Right atrium auricular region (tissue), 2 donors: Measurements from ENCODE around the gene NCEH1. TPM values are rescaled to one million over a fixed set of nuclear protein-coding genes. Genes with fewer than 3 reads are reported as not detected.

Experiments used
- DNase-seq: peaks from one replicate; pipeline ENCODE4 v3.0.0-alpha.2; 2019; ENCODE audit warnings: low spot score
- H3K27ac ChIP-seq, 2 donors: fragments of 200-600 bp; sonication (generic); 1 replicate in 1 of 2; 2 replicates in 1 of 2; pipeline ENCODE4 v1.5.1; 2016 to 2019
- H3K27me3 ChIP-seq, 2 donors: fragments of 200-600 bp; sonication (generic); one replicate each; pipeline versions ENCODE4 v1.5.1 to v1.6.0; 2017 to 2019
- H3K36me3 ChIP-seq: fragments of 200-600 bp; sonication (generic); one replicate; pipeline ENCODE4 v1.5.1; 2016
- H3K4me1 ChIP-seq, 2 donors: fragments of 200-600 bp; sonication (generic); one replicate each; pipeline versions ENCODE4 v1.5.1 to v1.6.0; 2017 to 2019
- H3K4me3 ChIP-seq, 2 donors: fragments of 200-600 bp; sonication (generic); 1 replicate in 1 of 2; 2 replicates in 1 of 2; pipeline ENCODE4 v1.5.1; 2017 to 2019; ENCODE audit warnings: mild to moderate bottlenecking in 1 of 2, moderate library complexity in 1 of 2
- H3K9me3 ChIP-seq, 2 donors: fragments of 200-600 bp; sonication (generic); one replicate each; pipeline ENCODE4 v1.5.1; 2019
- total RNA-seq, 2 donors: library from RNA; depleted of rRNA; stranded (reverse); fragments of >200 nt; gene quantifications; one replicate each; pipeline ENCODE4 v1.1.0, GENCODE V29; 2016
- TF ChIP-seq, protein P1 (sequence below), 2 donors: fragments of 200-600 bp; sonication (generic); IDR thresholded peaks; one replicate each; pipeline ENCODE4 v1.5.1; 2019; ENCODE audit warnings: antibody characterized with exemption in 2 of 2

The NCEH1 gene
- total RNA-seq, 2 donors from 2014 or later = 14.3 to 21.1 TPM

- Histone ChIP-seq H3K4me3 (no peak overlapping the region), H3K27ac (no peak overlapping the region), H3K9me3 (no peaks in the 10 kb centered on the region), H3K36me3 (no peaks in the 10 kb centered on the region), H3K4me1 (no peaks in the 10 kb centered on the region), H3K27me3 (no peaks in the 10 kb centered on the region)
- TF ChIP-seq, protein P1, sequence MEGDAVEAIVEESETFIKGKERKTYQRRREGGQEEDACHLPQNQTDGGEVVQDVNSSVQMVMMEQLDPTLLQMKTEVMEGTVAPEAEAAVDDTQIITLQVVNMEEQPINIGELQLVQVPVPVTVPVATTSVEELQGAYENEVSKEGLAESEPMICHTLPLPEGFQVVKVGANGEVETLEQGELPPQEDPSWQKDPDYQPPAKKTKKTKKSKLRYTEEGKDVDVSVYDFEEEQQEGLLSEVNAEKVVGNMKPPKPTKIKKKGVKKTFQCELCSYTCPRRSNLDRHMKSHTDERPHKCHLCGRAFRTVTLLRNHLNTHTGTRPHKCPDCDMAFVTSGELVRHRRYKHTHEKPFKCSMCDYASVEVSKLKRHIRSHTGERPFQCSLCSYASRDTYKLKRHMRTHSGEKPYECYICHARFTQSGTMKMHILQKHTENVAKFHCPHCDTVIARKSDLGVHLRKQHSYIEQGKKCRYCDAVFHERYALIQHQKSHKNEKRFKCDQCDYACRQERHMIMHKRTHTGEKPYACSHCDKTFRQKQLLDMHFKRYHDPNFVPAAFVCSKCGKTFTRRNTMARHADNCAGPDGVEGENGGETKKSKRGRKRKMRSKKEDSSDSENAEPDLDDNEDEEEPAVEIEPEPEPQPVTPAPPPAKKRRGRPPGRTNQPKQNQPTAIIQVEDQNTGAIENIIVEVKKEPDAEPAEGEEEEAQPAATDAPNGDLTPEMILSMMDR (IDR thresholded peaks at IDR 0.05) = peak; percentile 37 to 74
- DNase-seq = no peak
Measured at GRCh38 chr3:172622916-172623700, 87.8 kb downstream of the NCEH1 start.

- H3K36me3 ChIP-seq = no peaks in the 10 kb centered on the region
- H3K4me1 ChIP-seq = no peaks in the 10 kb centered on the region
- TF ChIP-seq, protein P1 (IDR thresholded peaks at IDR 0.05) = no peak
- no peak overlapping the region for H3K27ac ChIP-seq
- H3K9me3 ChIP-seq = no peaks in the 10 kb centered on the region
- no peak for DNase-seq
- H3K27me3 ChIP-seq = no peaks in the 10 kb centered on the region
- H3K4me3 ChIP-seq = no peak overlapping the region
Measured at GRCh38 chr3:172622156-172622555, 88.7 kb downstream of the NCEH1 start.

DNA sequence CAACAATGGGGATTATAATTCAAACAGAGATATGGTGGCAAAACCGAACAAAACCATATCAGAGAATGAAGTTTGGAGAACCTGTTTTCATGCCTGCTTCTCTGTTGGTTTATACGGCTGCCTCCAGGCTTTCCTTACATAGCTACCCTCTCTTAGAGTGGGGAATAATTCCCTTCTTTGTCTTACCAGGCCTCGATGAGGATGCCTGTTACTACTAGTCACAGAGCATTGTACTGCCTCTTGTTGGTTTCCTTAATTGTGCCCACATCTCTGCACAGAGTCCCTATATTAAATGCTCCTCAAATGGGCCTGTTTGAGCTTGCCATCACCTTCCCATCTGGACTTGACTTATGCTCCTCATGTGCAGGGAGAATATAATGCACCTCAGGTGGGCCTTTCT lies 92.9 kb downstream of the NCEH1 start:
- Histone ChIP-seq H3K27me3 (no peaks in the 10 kb centered on the region), H3K27ac (no peak overlapping the region), H3K4me1 (peaks cover 0 to 6% of the 10 kb centered on the region in 2 donors), H3K36me3 (no peaks in the 10 kb centered on the region), H3K9me3 (no peaks in the 10 kb centered on the region), H3K4me3 (no peak overlapping the region)
- TF ChIP-seq, protein P1 (IDR thresholded peaks at IDR 0.05) = no peak
- no peak for DNase-seq

GRCh38 chr3:172617013-172617706 lies 93.7 kb downstream of the NCEH1 start:
- H3K27ac ChIP-seq = no peak overlapping the region
- no peak for DNase-seq
- TF ChIP-seq, protein P1 (IDR thresholded peaks at IDR 0.05) = no peak
- H3K4me1 ChIP-seq = peaks cover 0 to 6% of the 10 kb centered on the region in 2 donors
- H3K9me3 ChIP-seq = no peaks in the 10 kb centered on the region
- no peak overlapping the region for H3K4me3 ChIP-seq
- no peaks in the 10 kb centered on the region for H3K36me3 ChIP-seq
- no peaks in the 10 kb centered on the region for H3K27me3 ChIP-seq

DNA sequence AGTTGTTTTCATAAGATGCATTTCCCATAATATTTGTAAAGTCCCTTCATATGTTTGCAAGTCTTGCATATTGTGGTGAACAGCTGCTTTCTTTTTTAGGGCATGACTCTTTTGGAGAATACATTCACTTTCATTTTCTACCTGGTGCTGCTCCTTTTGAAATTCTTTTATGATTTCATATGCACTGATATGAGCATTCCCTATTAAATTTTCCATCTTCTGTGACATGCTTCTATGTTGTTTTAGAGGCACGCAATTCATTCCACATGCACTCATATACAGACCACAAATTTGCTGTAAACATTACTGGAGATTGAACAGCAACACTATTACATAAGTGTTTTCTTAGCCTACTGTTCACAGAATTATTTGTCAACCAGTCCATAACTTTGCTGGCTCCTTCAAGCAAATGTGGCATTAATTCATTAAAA lies 94.8 kb downstream of the NCEH1 start:
- TF ChIP-seq, protein P1 (IDR thresholded peaks at IDR 0.05) = no peak
- Histone ChIP-seq H3K4me3 (no peak overlapping the region), H3K9me3 (no peaks in the 10 kb centered on the region), H3K27me3 (no peaks in the 10 kb centered on the region), H3K36me3 (no peaks in the 10 kb centered on the region), H3K4me1 (peaks cover 0 to 6% of the 10 kb centered on the region in 2 donors), H3K27ac (no peak overlapping the region)
- DNase-seq = no peak
